GM12891 (cell line): Measurements from ENCODE around the gene SIPA1L3.
"Not testable (repeated sequence)": the region's sequence is repeated elsewhere in the genome, so short reads cannot be mapped to it uniquely, and the experiment has no call there.

Experiments used
- DNase-seq: peaks from one replicate; pipeline ENCODE4 v3.0.0; 2011; ENCODE audit warnings: low spot score; ENCODE audit not compliant: insufficient read length
- FAIRE-seq: peaks from 2 replicates; lab custom pipeline; 2011; peaks lifted over from hg19 to GRCh38; lab: Jason Lieb, UNC
- PAX5 ChIP-seq: IDR thresholded peaks from 2 replicates; pipeline ENCODE4 v1.6.1; 2011; ENCODE audit warnings: low read length, moderate library complexity, mild to moderate bottlenecking; ENCODE audit not compliant: insufficient read depth, severe bottlenecking
- POLR2A ChIP-seq: IDR thresholded peaks from 2 replicates; pipeline ENCODE4 v1.6.1; 2011; ENCODE audit warnings: low read depth, low read length, control low read depth
- POLR2AphosphoS5 ChIP-seq: IDR thresholded peaks from 2 replicates; pipeline ENCODE4 v1.6.1; 2011; ENCODE audit warnings: low read depth, low read length, control low read depth
- POU2F2 ChIP-seq: IDR thresholded peaks from 2 replicates; pipeline ENCODE4 v1.6.1; 2011; ENCODE audit warnings: low read depth, mild to moderate bottlenecking, control low read depth, low read length, moderate library complexity
- SPI1 ChIP-seq: IDR thresholded peaks from 2 replicates; pipeline ENCODE4 v1.6.1; 2011; ENCODE audit warnings: low read depth, low read length, control low read depth
- TAF1 ChIP-seq: IDR thresholded peaks from 2 replicates; pipeline ENCODE4 v1.6.1; 2011; ENCODE audit warnings: low read depth, low read length, control low read depth

The SIPA1L3 gene

GRCh38 chr19:38063928-38064327 lies 156.9 kb downstream of the SIPA1L3 start:
- DNase-seq (no peak), FAIRE-seq (no peak)
- TF ChIP-seq POU2F2 = no peak
- TF ChIP-seq TAF1 = no peak
- TF ChIP-seq PAX5 = no peak
- TF ChIP-seq POLR2A = no peak
- TF ChIP-seq POLR2AphosphoS5 = no peak

DNA sequence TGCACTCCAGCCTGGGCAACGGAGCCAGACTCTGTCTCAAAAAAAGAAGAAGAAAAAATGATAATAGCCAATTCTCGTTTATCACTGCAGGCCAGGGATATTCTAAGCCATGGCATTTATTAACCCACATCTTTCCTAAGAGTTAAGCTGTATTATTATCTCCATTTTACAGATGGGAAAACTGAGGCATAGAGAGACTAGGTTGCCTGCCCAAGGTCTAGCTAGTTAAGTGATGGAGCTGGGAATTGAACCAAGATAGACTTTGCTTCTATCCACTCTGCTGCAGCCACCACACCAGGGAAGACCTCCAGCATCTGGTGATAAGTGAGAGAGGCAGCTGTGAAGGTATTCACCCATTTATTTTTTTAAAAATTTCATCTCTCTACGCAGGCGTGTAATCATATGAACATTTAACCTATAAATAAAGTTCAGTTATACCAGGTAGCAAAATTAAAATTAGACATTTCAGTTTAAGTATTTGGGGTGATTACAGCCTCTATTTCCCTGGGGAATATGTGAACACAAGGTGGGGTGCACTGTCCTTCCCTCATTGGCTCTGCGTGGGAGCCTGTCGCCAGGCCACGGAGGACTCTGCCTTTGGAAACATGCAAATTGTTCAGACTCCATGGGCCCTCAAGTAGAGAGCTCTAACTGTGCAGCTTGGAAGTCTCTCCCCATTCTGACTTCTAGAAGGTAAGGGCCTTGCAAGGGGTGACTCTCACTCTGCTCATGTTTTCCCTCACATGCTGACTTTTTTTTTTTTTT lies 157.8 kb downstream of the SIPA1L3 start:
- DNase-seq (no peak), FAIRE-seq (no peak)
- TF ChIP-seq POLR2A (no peak), SPI1 (no peak)

DNA sequence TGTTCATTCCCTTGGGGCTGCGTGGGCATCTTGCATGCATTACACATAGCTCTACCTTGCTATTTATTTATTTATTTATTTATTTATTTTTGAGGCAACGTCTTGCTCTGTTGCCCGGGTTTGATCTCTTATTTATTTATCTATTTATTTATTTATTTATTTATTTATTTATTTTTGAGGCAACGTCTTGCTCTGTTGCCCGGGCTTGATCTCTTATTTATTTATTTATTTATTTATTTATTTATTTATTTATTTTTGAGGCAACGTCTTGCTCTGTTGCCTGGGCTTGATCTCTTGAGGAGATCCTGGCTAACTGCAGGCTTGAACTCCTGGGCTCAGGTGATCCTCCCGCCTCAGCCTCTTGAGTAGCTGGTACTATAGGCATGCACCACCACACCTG lies 158.8 kb downstream of the SIPA1L3 start:
- not testable (repeated sequence) for DNase-seq, FAIRE-seq

DNA sequence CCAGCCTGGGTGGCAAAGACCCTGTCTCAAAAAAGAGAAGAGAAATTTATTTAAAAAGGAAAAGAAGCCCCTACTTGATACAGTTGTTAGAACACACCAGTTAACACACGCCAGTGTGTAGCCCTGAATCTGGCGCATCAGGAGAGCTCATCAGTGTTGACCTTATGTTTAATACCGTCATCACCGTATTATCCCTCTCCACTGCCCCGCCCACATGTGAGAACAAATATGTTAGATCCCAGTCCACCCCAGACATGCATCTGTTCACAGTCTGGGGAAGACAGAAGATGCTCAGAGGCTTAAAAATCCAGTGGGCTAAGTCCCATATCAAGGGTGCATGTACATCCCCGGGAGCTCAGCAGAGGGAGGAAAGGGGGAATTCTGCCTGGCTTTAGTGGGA lies 161.8 kb downstream of the SIPA1L3 start:
- no peak for FAIRE-seq
- TF ChIP-seq TAF1 (no peak), POLR2AphosphoS5 (no peak), SPI1 (no peak), POU2F2 (no peak), POLR2A (no peak), PAX5 (no peak)
- DNase-seq = no peak

- TF ChIP-seq POLR2AphosphoS5 (no peak), SPI1 (no peak), TAF1 (no peak), POU2F2 (no peak), POLR2A (no peak), PAX5 (no peak)
- no peak for DNase-seq
- no peak for FAIRE-seq
Measured at GRCh38 chr19:38070573-38070972, 163.6 kb downstream of the SIPA1L3 start.

GRCh38 chr19:38071054-38071453 lies 164.0 kb downstream of the SIPA1L3 start:
- DNase-seq, FAIRE-seq: not testable (repeated sequence)

- FAIRE-seq (no peak), DNase-seq (no peak)
- TF ChIP-seq TAF1 (no peak), SPI1 (no peak), PAX5 (no peak), POLR2AphosphoS5 (no peak), POU2F2 (no peak), POLR2A (no peak)
Measured at GRCh38 chr19:38071647-38072046, 164.6 kb downstream of the SIPA1L3 start.

DNA sequence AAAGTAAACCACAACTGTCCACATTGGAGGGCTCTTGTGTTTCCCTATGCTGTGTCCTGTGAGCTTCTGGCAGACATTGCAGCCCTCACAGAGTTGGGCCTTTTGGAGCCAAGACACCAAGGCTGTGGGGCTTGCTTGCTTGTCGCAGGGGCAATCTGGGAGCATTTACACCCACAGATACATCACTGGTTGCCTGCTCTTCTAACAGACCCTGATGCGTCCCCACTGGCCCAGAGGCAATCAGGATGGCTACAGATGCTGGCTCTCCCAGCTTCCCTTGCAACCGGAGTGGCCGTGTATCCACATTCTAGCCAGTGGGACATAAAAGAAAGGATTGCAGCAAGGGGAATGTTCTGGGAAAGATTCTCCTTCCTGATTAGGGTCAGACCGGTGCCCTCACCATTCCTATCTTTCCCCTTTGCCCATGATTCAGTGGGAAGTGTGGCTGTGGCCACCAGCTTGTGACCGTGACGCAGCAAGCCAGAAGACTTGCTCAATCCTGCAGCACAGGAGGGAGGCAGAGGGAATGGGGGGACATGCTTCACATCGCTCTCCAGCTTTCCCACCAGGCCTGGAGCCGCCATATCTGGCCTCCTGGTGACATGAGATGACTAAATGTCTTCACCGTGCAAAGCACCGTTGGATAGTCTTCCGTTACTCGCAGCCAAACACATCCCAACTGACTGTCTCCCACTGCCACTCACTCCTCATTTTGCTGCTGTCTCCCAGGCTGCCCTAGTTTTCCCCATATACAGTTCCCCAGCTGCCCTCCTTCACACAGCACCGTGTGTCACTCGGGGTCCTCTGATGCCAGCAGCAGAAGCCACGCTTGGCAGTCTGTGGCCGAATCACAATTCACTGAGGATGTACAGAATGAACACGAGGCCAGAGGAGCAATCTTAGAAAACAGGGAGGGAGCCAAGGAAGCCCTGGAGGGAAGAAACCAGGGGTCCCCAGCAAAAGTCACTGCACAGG lies 166.1 kb downstream of the SIPA1L3 start:
- FAIRE-seq (no peak), DNase-seq (no peak)
- TF ChIP-seq SPI1 = no peak
- TF ChIP-seq POU2F2 = no peak
- no peak for TF ChIP-seq POLR2AphosphoS5
- no peak for TF ChIP-seq PAX5
- TF ChIP-seq POLR2A = no peak
- TF ChIP-seq TAF1 = no peak

GRCh38 chr19:38073841-38074685 lies 167.1 kb downstream of the SIPA1L3 start:
- no peak for FAIRE-seq
- TF ChIP-seq POLR2AphosphoS5 (no peak), POLR2A (no peak), PAX5 (no peak), POU2F2 (no peak), TAF1 (no peak), SPI1 (no peak)
- no peak for DNase-seq
